SU-DHL-6 (cell line): Measurements from ENCODE around the gene PHKG1.

Experiments used
- H2AFZ ChIP-seq: fragments of 200-600 bp; sonication (generic); 2 replicates; pipeline ENCODE4 v1.6.1; 2014; ENCODE audit warnings: low read depth, mild to moderate bottlenecking, moderate library complexity, mixed read lengths, antibody characterized with exemption, low read length; ENCODE audit not compliant: severe bottlenecking
- H3F3A ChIP-seq: fragments of 200-600 bp; shearing (Covaris generic); 2 replicates; pipeline ENCODE4 v1.6.0; 2016; ENCODE audit warnings: antibody characterized with exemption, mild to moderate bottlenecking; ENCODE audit not compliant: insufficient read depth
- H3K27ac ChIP-seq: fragments of 200-600 bp; sonication (generic); 2 replicates; pipeline ENCODE4 v1.5.1; 2016; ENCODE audit warnings: low read depth, mild to moderate bottlenecking, low read length, moderate library complexity, mixed read lengths
- H3K27me3 ChIP-seq: fragments of 200-600 bp; sonication (generic), shearing (Covaris generic); 2 replicates; pipeline ENCODE4 v1.6.0; 2014; ENCODE audit warnings: mild to moderate bottlenecking, low read length
- H3K36me3 ChIP-seq: fragments of 200-600 bp; sonication (generic); 2 replicates; pipeline ENCODE4 v1.6.1; 2014; ENCODE audit warnings: mild to moderate bottlenecking, low read length, mixed read lengths
- H3K4me2 ChIP-seq: fragments of 300-600, 200-600 bp; shearing (Covaris generic), sonication (generic); 2 replicates; pipeline ENCODE4 v1.6.0; 2014; ENCODE audit warnings: low read length, low read depth, mild to moderate bottlenecking; ENCODE audit not compliant: poor library complexity, severe bottlenecking
- H3K4me3 ChIP-seq: fragments of 200-600 bp; sonication (generic); 2 replicates; pipeline ENCODE4 v1.5.1; 2014; ENCODE audit warnings: antibody characterized with exemption, low read length, mild to moderate bottlenecking, mixed read lengths; ENCODE audit not compliant: insufficient read depth, poor library complexity, severe bottlenecking
- H3K79me2 ChIP-seq: fragments of 200-600 bp; sonication (generic); 2 replicates; pipeline ENCODE4 v1.6.1; 2014; ENCODE audit warnings: mild to moderate bottlenecking, low read length, moderate library complexity; ENCODE audit not compliant: insufficient read depth
- H3K9ac ChIP-seq: fragments of 200-600 bp; sonication (generic); 2 replicates; pipeline ENCODE4 v1.7.0; 2014; ENCODE audit warnings: mild to moderate bottlenecking, low read length
- H3K9me2 ChIP-seq: fragments of 200-600 bp; sonication (generic); replicated peaks from 2 replicates; pipeline ENCODE4 v1.6.1; 2014; ENCODE audit warnings: low read length; ENCODE audit not compliant: insufficient read depth
- H3K9me3 ChIP-seq: fragments of 200-600 bp; sonication (generic); 2 replicates; pipeline ENCODE4 v1.6.1; 2014; ENCODE audit warnings: low read length, mixed read lengths; ENCODE audit not compliant: insufficient read depth
- H4K20me1 ChIP-seq: fragments of 200-600 bp; sonication (generic); 2 replicates; pipeline ENCODE4 v1.6.1; 2014; ENCODE audit warnings: low read depth, mild to moderate bottlenecking, antibody characterized with exemption, low read length, moderate library complexity, mixed read lengths
- EZH2phosphoT487 ChIP-seq: fragments of 200-600 bp; sonication (generic), shearing (Covaris generic); conservative IDR thresholded peaks from 2 replicates; pipeline ENCODE4 v1.6.1; 2018; ENCODE audit warnings: mild to moderate bottlenecking, antibody characterized with exemption, low read length, moderate library complexity, mixed read lengths
- TF ChIP-seq, protein P1 (sequence below): fragments of 200-600 bp; sonication (generic); IDR thresholded peaks from one replicate; pipeline ENCODE4 v1.5.1; 2017; ENCODE audit warnings: antibody characterized with exemption, mild to moderate bottlenecking, low read length, moderate library complexity; ENCODE audit not compliant: insufficient read depth, poor library complexity, severe bottlenecking

The PHKG1 gene

DNA sequence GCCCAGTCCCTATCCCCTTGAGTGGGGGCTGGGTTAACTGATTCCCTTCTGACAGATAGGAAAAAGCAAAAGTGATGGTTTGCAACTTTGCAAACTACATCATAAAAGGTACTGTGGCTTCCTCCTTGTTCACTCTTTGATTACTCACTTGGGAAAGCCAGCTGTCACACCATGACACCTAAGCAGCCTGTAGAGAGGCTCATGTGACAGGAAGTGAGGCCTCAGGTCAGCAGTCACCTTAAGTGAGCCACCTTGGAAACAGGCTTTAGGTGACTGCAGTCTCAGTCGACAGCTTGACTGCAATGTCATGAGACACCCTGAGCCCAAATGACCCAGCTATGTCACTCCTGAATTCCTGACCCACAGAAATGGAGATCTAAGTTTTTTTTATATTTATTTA, 17.9 kb upstream of the PHKG1 start:
- H3K9ac ChIP-seq = no peak overlapping the region
- H3K36me3 ChIP-seq = no peaks in the 10 kb centered on the region
- peak overlapping the region; percentile 12 for H2AFZ ChIP-seq

DNA sequence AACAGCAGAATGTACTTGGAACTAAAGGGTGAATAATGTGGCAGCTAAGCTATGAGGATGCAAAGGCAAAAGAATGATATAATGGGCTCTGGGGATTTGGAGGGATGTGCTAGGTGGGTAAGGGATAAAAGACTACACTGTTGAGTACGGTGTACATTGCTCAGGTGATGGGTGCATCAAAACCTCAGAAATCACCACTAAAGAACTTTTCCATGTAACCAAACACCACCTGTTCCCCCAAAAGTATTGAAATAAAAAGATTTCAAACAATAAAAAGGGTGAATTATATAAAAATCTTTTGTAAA, 15.2 kb upstream of the PHKG1 start:
- no peak overlapping the region for H2AFZ ChIP-seq
- H3K4me2 ChIP-seq = no peak overlapping the region
- H4K20me1 ChIP-seq = peaks cover 14% of the 10 kb centered on the region
- H3K9ac ChIP-seq = no peak overlapping the region
- TF ChIP-seq, protein P1, sequence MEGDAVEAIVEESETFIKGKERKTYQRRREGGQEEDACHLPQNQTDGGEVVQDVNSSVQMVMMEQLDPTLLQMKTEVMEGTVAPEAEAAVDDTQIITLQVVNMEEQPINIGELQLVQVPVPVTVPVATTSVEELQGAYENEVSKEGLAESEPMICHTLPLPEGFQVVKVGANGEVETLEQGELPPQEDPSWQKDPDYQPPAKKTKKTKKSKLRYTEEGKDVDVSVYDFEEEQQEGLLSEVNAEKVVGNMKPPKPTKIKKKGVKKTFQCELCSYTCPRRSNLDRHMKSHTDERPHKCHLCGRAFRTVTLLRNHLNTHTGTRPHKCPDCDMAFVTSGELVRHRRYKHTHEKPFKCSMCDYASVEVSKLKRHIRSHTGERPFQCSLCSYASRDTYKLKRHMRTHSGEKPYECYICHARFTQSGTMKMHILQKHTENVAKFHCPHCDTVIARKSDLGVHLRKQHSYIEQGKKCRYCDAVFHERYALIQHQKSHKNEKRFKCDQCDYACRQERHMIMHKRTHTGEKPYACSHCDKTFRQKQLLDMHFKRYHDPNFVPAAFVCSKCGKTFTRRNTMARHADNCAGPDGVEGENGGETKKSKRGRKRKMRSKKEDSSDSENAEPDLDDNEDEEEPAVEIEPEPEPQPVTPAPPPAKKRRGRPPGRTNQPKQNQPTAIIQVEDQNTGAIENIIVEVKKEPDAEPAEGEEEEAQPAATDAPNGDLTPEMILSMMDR = no peak
- TF ChIP-seq EZH2phosphoT487 = no peak
- no peak overlapping the region for H3K4me3 ChIP-seq
- H3F3A ChIP-seq = 0 out of 2 replicates have a peak, but pooled peaks cover 6% of the 10 kb centered on the region
- H3K9me2 ChIP-seq = no peaks in the 10 kb centered on the region
- no peaks in the 10 kb centered on the region for H3K27me3 ChIP-seq
- H3K36me3 ChIP-seq = peaks cover 10% of the 10 kb centered on the region
- no peak overlapping the region for H3K27ac ChIP-seq
- H3K9me3 ChIP-seq = no peaks in the 10 kb centered on the region
- peaks cover 32% of the 10 kb centered on the region for H3K79me2 ChIP-seq

More for the DNA sequence above, 17.9 kb upstream of the PHKG1 start:
- H3F3A ChIP-seq = no peaks in the 10 kb centered on the region
- H3K27ac ChIP-seq = no peak overlapping the region
- H3K9me2 ChIP-seq = no peaks in the 10 kb centered on the region
- no peak overlapping the region for H3K4me2 ChIP-seq
- no peak overlapping the region for H3K4me3 ChIP-seq
- H4K20me1 ChIP-seq = no peaks in the 10 kb centered on the region
- H3K27me3 ChIP-seq = no peaks in the 10 kb centered on the region
- TF ChIP-seq EZH2phosphoT487 = no peak
- TF ChIP-seq, protein P1 = no peak
- no peaks in the 10 kb centered on the region for H3K9me3 ChIP-seq
- H3K79me2 ChIP-seq = peaks cover 6% of the 10 kb centered on the region

DNA sequence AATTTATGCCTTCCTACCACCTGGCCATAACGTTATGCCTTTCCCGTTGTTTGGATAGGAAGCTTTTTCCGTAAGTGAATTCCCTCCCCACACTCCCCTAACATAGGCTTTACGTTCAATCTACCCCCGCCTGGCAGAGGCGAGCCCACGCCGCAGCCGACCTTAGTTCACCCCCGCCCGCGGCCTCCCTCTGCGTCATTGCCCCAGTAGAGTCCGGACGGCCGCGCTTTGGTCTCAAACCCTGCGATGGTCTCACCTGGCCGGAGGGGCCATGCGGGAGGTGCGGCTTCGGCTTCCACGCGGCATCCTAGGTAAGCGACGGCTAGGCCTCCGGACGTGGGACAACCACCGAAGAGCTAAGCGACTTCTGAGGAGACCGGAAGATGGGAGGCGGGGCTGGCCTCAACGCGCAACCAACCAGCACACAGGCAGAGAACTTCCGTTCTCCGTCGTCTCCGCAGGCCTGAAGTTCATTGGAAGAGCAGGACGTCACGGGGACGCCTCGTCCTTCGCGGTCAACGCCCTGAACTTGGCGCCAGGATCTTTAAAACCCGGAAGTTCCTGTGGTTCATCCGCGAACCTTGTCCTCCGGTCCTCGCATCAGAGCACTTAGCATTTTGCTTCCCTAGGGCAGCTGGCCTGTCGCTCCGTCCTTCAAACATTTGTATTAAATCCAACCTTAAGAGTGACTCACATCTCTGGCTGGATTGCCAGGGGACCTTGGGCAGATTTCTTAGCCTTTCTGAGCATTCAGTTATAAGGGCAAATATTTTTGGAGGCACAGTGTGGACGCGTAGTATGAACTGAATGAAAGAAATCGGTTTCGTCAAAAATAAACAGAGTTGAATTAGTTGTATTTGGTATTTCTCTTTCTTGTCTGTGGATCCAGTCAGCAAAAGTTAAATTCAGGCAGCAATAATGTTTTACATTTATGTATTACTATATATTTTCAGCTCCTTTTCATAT, 13.6 kb upstream of the PHKG1 start, which contains the start of gene CHCHD2:
TSS of gene CHCHD2 (minus strand) at position 369 of the 966 bp plus-strand sequence. CDS start at position 306, 63 bp downstream.
- Histone ChIP-seq H3K27ac (peak within 1 kb of the TSS; percentile 63), H3F3A (peaks cover 19% of the 10 kb centered on the region), H3K4me3 (peak within 1 kb of the TSS; percentile 98), H3K9me3 (no peaks in the 10 kb centered on the region), H3K4me2 (peak within 1 kb of the TSS; percentile 83), H3K79me2 (peaks cover 32% of the 10 kb centered on the region), H3K9ac (peak within 1 kb of the TSS; percentile 90), H3K27me3 (no peaks in the 10 kb centered on the region), H3K36me3 (peaks cover 23% of the 10 kb centered on the region), H2AFZ (peak within 1 kb of the TSS; percentile 76), H3K9me2 (no peaks in the 10 kb centered on the region), H4K20me1 (peaks cover 17% of the 10 kb centered on the region)
- TF ChIP-seq EZH2phosphoT487 = no peak
- TF ChIP-seq, protein P1 = no peak
